Upper lobe of right lung (tissue), 1 donor: ENCODE data around the gene RNASE9. TPM values are rescaled to one million over a fixed set of nuclear protein-coding genes. Genes with fewer than 3 reads are reported as not detected.
"Not testable (repeated sequence)": the region's sequence is repeated elsewhere in the genome, so short reads cannot be mapped to it uniquely, and the experiment has no call there.

Source experiments
- ATAC-seq: fragments of 200-7000 bp; cut with Tn5 transposase; one replicate; pipeline ENCODE4 v1.9.1; 2020; ENCODE audit warnings: mild to moderate bottlenecking, moderate library complexity
- DNase-seq: peaks from one replicate; pipeline ENCODE4 v3.0.0-alpha.2; 2020
- H3K27ac ChIP-seq: fragments of 200-600 bp; one replicate; pipeline ENCODE4 v1.8.0; 2022
- H3K27me3 ChIP-seq: fragments of 200-600 bp; one replicate; pipeline ENCODE4 v1.8.0; 2022; ENCODE audit warnings: mild to moderate bottlenecking
- H3K36me3 ChIP-seq: fragments of 200-600 bp; one replicate; pipeline ENCODE4 v1.8.0; 2022
- H3K4me1 ChIP-seq: fragments of 200-600 bp; one replicate; pipeline ENCODE4 v1.8.0; 2022
- H3K4me3 ChIP-seq: fragments of 200-600 bp; one replicate; pipeline ENCODE4 v1.8.0; 2022; ENCODE audit warnings: mild to moderate bottlenecking
- H3K9me3 ChIP-seq: fragments of 200-600 bp; one replicate; pipeline ENCODE4 v1.8.0; 2022
- CTCF ChIP-seq: fragments of 200-600 bp; IDR thresholded peaks from one replicate; pipeline ENCODE4 v1.8.0; 2022; ENCODE audit warnings: antibody characterized with exemption
- intact Hi-C: fragments of 100-400 bp; cut with DNase I; formaldehyde crosslinking; loops from one replicate; pipeline ENCODE4 v1.11.0; 2022
- total RNA-seq: library from RNA; stranded (reverse); fragmentation: NEBNext Ultra II Directional; extraction: Animal tissue kit (Norgen Biotek cat#: 25700); gene quantifications from one replicate; pipeline ENCODE4 v1.2.1, GENCODE V29; 2021
- donor health status: DM: no; HTN: yes; CAD: no; lungs with severe emphysema.

Gene RNASE9
- total RNA-seq, 1 donor from 2014 or later: not detected

- H3K4me3 ChIP-seq: no peak overlapping the region
- intact Hi-C loops: no loop called here
- no peak for DNase-seq
Measured at GRCh38 chr14:20583142-20583541, 22.3 kb upstream of the RNASE9 start.

GRCh38 chr14:20580242-20580641 is 19.4 kb upstream of the RNASE9 start:
- no peak for TF ChIP-seq CTCF
- DNase-seq (no peak), ATAC-seq (no peak)

More at GRCh38 chr14:20583142-20583541, 22.3 kb upstream of the RNASE9 start:
- Histone ChIP-seq H3K27ac (no peak overlapping the region), H3K36me3 (no peaks in the 10 kb centered on the region), H3K9me3 (no peaks in the 10 kb centered on the region), H3K4me1 (no peaks in the 10 kb centered on the region), H3K27me3 (no peaks in the 10 kb centered on the region)
- TF ChIP-seq CTCF: no peak
- ATAC-seq: no peak

GRCh38 chr14:20578784-20579502 is 18.1 kb upstream of the RNASE9 start:
- Histone ChIP-seq H3K9me3 (no peaks in the 10 kb centered on the region), H3K27me3 (no peaks in the 10 kb centered on the region), H3K4me3 (no peak overlapping the region), H3K4me1 (no peaks in the 10 kb centered on the region), H3K27ac (no peak overlapping the region), H3K36me3 (no peaks in the 10 kb centered on the region)
- intact Hi-C loops: no loop called here
- DNase-seq (no peak), ATAC-seq (peak; percentile 69)
- no peak for TF ChIP-seq CTCF

More at GRCh38 chr14:20580242-20580641, 19.4 kb upstream of the RNASE9 start:
- Histone ChIP-seq H3K27ac (no peak overlapping the region), H3K9me3 (no peaks in the 10 kb centered on the region), H3K27me3 (no peaks in the 10 kb centered on the region), H3K4me3 (no peak overlapping the region), H3K4me1 (no peaks in the 10 kb centered on the region), H3K36me3 (no peaks in the 10 kb centered on the region)
- intact Hi-C loops: no loop called here

- H3K27ac ChIP-seq: no peak overlapping the region
- no peaks in the 10 kb centered on the region for H3K4me1 ChIP-seq
- ATAC-seq (no peak), DNase-seq (no peak)
- no peak overlapping the region for H3K4me3 ChIP-seq
- no peaks in the 10 kb centered on the region for H3K27me3 ChIP-seq
- no peak for TF ChIP-seq CTCF
- intact Hi-C loops: no loop called here
- no peaks in the 10 kb centered on the region for H3K9me3 ChIP-seq
- no peaks in the 10 kb centered on the region for H3K36me3 ChIP-seq
Measured at GRCh38 chr14:20578325-20578724, 17.5 kb upstream of the RNASE9 start.

GRCh38 chr14:20572382-20572990 is 11.6 kb upstream of the RNASE9 start:
- intact Hi-C loops, DNase-seq, H3K27me3 ChIP-seq, H3K4me3 ChIP-seq, H3K4me1 ChIP-seq, H3K27ac ChIP-seq, ATAC-seq, H3K9me3 ChIP-seq, H3K36me3 ChIP-seq: not testable (repeated sequence)

- H3K36me3 ChIP-seq, H3K27me3 ChIP-seq, DNase-seq, H3K9me3 ChIP-seq, ATAC-seq, H3K27ac ChIP-seq, H3K4me1 ChIP-seq, H3K4me3 ChIP-seq, intact Hi-C loops: not testable (repeated sequence)
Measured at GRCh38 chr14:20570720-20571119, 9.9 kb upstream of the RNASE9 start.

- intact Hi-C loops, ATAC-seq, H3K9me3 ChIP-seq: not testable (repeated sequence)
Measured at GRCh38 chr14:20569865-20570264, 9.0 kb upstream of the RNASE9 start.

More at GRCh38 chr14:20569865-20570264, 9.0 kb upstream of the RNASE9 start:
- DNase-seq, H3K27ac ChIP-seq, H3K4me1 ChIP-seq, H3K4me3 ChIP-seq, H3K36me3 ChIP-seq, H3K27me3 ChIP-seq: not testable (repeated sequence)
